Muscle of arm (tissue), 12 donors: ENCODE data around the gene AQP3. TPM values are rescaled to one million over a fixed set of nuclear protein-coding genes. Genes with fewer than 3 reads are reported as not detected.

Experiments used
- polyA plus RNA-seq, 12 donors: library from polyadenylated mRNA; unstranded; fragments of 120-200 nt; gene quantifications; one replicate each; pipeline ENCODE4 v1.2.1, GENCODE V29; 2013; ENCODE audit not compliant: insufficient read length in 12 of 12

The AQP3 gene
- polyA plus RNA-seq, 12 donors, result 5.1 to 63.3 (median 7.4) TPM; not detected in 2

Other genes starting within 250 kb of the AQP3 start
- gene SPINK4, start 207.4 kb downstream of the AQP3 start, polyA plus RNA-seq, result under 1 TPM in 2 of 12 donors, not detected in 10; 0.49 to 0.78 TPM
- 10 to 100 TPM in 11 of 12 donors, not detected in 1; 44.5 to 87.3 (median 76.7) TPM for gene BAG1, start 182.9 kb downstream of the AQP3 start, polyA plus RNA-seq
- 10 to 100 TPM in 11 of 12 donors, not detected in 1; 61.7 to 93.0 (median 83.2) TPM for gene CHMP5, start 182.5 kb downstream of the AQP3 start, polyA plus RNA-seq
- 10 to 100 TPM in 11 of 12 donors, not detected in 1; 23.2 to 35.4 (median 27.8) TPM for gene NFX1, start 157.1 kb downstream of the AQP3 start, polyA plus RNA-seq
- gene AQP7, start 45.0 kb downstream of the AQP3 start, polyA plus RNA-seq, result 1 to 10 TPM in 8 of 12 donors, under 1 TPM in 2, not detected in 2; 0.41 to 3.5 (median 2.2) TPM
- 10 to 100 TPM in 11 of 12 donors, not detected in 1; 18.4 to 26.6 (median 24.3) TPM for gene NOL6, start 26.3 kb upstream of the AQP3 start, polyA plus RNA-seq
- 1 to 10 TPM in 2 of 12 donors, under 1 TPM in 8, not detected in 2; 0.16 to 4.2 (median 0.52) TPM for gene ANKRD18B, start 76.7 kb upstream of the AQP3 start, polyA plus RNA-seq